Measurements from ENCODE around the gene PPP1R16B. TPM values are rescaled to one million over a fixed set of nuclear protein-coding genes. Genes with fewer than 3 reads are reported as not detected.
A peak's percentile ranks its signal among the peaks of the same experiment; 100 is the strongest.
"Not testable (repeated sequence)": the region's sequence is repeated elsewhere in the genome, so short reads cannot be mapped to it uniquely, and the experiment has no call there.

The PPP1R16B gene
- total RNA-seq, 1 experiment from 2014 or later, result 19.8 TPM

DNA sequence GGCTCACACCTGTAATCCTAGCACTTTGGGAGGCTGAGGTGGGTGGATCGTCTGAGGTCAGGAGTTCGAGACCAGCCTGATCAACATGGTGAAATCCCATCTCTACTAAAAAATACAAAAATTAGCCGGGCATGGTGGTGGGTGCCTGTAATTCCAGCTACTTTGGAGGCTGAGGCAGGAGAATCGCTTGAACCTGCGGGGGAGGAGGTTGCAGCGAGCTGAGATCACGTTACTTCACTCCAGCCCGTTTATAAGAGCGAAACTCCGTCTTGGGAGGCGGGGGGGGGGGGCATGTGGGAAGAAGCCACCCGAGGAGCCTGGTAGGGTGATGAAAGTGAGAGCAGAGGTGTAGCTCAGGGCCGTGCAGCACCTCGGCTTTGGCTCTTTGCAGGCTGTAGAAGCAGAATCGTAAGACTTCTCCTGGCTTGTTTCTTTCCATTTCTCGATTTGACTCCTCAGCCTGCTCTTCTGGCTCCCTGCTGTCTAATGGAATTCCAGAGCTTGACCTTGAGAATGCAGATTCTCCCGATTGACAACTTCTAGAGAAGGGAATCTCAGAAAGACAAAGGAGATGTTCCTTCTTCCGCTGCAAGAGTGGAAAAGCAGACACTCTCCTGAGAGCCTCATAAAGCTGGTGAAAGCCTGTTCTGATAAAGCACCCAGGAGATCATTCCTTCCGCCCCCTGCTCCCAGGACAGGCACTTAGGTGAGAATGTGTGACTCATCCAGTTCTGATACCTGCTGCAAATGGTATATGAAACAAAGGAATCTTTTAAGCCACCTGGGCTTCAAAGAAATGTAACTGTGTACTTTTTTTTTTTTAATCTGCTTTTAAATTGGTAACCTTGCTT lies 26.0 kb upstream of the PPP1R16B start:
- Histone ChIP-seq H3K36me3 (replicated peaks; ENCODE audit: control insufficient read depth, insufficient read depth, low read length) (no peaks in the 10 kb centered on the region; the same call in 1 of the 2 replicates), H3K4me3 (ENCODE audit: insufficient read depth, low read depth, low read length) (no peak overlapping the region; the same call in 1 of the 2 replicates), H3K27me3 (ENCODE audit: control insufficient read depth, insufficient read depth, low read length) (no peaks in the 10 kb centered on the region)
- DNase-seq, result peak; percentile 64

DNA sequence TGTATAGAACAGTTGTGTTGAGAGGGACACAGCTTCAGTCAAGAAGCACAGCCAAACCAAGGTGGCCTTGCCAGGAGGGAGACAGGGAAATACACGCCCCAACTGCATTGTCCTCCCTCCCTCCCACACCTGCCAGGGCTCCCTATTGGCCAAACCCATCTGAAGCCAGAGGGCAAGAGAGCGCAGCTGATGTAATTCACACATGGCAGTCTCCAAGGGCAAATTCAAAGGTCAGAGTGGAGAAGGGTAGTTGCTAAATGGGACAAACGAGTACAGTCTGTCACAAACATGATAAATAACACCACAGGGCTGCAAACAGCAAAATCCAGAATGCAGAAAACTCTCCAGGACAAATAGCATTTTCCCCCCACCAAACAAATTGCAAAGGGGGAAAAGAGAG lies 23.2 kb upstream of the PPP1R16B start:
- Histone ChIP-seq H3K36me3 (replicated peaks; ENCODE audit: control insufficient read depth, insufficient read depth, low read length) (no peaks in the 10 kb centered on the region), H3K4me3 (ENCODE audit: insufficient read depth, low read depth, low read length) (no peak overlapping the region), H3K27me3 (ENCODE audit: control insufficient read depth, insufficient read depth, low read length) (no peaks in the 10 kb centered on the region)
- DNase-seq, result no peak

DNA sequence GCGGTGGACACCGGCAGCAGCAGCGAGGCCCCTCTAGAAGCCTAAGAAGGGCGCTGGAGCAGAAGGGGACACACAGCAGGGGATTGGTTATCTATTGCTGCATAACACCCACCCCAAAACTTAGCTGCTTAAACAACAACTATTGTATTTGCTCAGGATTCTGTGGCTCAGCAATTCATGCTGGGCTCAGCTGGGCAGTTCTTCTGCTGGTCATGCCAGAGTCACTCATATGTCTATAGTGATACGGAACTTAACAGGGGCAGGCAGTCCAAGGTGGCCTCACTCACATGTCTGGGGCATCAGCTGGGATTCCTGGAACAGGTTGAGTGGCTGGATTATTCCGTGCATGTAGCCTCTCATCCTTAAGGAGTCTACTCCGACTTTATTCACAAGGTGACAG lies 17.6 kb upstream of the PPP1R16B start:
- DNase-seq, result no peak
- no peak overlapping the region for H3K4me3 ChIP-seq (ENCODE audit: insufficient read depth, low read depth, low read length)
- no peaks in the 10 kb centered on the region for H3K27me3 ChIP-seq (ENCODE audit: control insufficient read depth, insufficient read depth, low read length)
- H3K36me3 ChIP-seq (replicated peaks; ENCODE audit: control insufficient read depth, insufficient read depth, low read length), result no peaks in the 10 kb centered on the region

DNA sequence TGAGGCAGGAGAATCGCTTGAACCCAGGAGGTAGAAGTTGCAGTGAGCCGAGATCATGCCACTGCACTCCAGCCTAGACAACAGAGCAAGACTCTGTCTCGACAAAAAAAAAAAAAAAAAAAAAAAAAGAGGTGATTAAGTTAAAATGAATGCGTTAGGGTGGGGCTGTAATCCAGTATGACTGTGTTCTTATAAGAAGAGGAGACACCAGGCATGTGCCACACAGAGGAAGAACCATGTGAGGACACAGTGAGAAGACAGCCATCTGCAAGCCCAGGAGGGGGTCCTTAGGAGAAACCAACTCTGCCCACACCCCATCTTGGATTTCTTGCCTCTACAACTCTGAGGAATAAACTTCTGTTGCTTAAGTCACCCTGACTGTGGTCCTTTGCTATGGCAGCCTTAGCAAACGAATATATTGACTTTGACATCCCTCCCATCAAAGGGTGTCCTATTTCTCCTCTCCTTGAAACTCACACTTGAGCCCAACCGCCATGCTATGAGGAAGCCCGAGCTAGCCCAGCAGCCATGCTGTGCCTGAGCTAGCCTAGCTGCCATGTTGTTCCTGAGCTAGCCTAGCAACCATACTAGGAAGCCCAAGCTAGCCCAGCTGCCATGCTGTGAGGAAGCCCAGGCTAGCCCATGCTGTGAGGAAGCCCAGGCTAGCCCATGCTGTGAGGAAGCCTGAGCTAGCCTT lies 15.8 kb upstream of the PPP1R16B start:
- Histone ChIP-seq H3K27me3 (ENCODE audit: control insufficient read depth, insufficient read depth, low read length) (no peaks in the 10 kb centered on the region), H3K36me3 (replicated peaks; ENCODE audit: control insufficient read depth, insufficient read depth, low read length) (no peaks in the 10 kb centered on the region), H3K4me3 (ENCODE audit: insufficient read depth, low read depth, low read length) (no peak overlapping the region)
- no peak for DNase-seq

DNA sequence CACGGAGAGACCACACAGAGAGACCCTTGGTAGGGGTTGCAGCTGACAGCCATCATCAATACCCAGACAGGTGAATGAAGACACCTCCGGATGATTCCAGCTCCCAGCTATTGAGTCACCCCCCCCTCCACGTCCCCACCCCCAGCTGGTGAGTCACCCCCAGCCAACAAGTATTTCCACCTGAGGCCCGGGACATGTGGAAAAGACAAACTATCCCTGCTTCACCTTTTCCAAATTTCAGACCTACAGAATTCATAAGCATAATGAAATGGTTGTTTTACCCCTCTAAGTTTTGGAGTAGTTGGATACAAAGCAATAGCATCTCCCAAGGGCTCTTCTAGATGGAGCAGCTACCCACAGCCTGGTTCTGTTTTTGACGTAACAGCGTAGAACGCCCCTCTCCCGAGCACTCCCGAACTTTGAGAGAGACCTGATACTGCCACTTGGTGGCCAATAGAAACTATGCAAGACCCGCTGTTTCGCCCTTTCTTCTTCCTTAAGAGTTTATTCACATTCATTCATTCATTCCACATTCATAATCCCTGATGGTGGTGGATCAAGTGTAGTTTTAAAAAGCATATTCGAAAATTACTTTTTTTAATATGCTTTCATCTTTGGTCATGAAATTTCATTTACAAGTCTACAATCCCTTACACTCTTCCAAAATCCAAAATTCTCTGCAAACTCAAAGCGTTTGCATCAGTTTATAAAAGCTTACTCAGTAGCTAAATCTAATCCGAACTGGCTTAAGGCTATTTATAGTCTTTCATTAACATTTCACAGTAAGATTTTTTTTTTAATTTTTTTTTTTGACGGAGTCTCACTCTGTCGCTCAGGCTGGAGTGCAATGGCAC lies 15.1 kb upstream of the PPP1R16B start:
- peak; percentile 69 for DNase-seq
- H3K4me3 ChIP-seq (ENCODE audit: insufficient read depth, low read depth, low read length), result no peak overlapping the region
- H3K36me3 ChIP-seq (replicated peaks; ENCODE audit: control insufficient read depth, insufficient read depth, low read length), result no peaks in the 10 kb centered on the region
- no peaks in the 10 kb centered on the region for H3K27me3 ChIP-seq (ENCODE audit: control insufficient read depth, insufficient read depth, low read length)

DNA sequence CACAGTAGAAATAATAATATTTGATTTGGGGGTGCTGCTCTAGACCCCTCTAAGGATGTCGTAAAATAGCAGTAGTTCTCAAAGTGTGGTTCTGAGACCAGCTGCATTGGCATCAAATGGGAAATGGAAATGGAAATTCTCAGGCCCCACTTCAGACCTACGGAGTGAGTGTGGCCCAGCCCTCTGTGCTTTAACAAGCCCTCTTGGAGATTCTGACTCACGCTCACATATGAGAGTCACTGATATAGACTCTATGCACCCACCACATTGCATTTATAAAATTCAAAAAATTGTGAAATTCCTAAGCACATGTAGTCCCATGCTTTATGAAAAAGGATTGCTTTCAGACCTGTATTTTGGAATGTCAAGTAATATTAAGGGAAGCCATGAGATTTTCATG lies 14.2 kb upstream of the PPP1R16B start:
- H3K36me3 ChIP-seq (replicated peaks; ENCODE audit: control insufficient read depth, insufficient read depth, low read length), result no peaks in the 10 kb centered on the region
- no peak overlapping the region for H3K4me3 ChIP-seq (ENCODE audit: insufficient read depth, low read depth, low read length)
- no peaks in the 10 kb centered on the region for H3K27me3 ChIP-seq (ENCODE audit: control insufficient read depth, insufficient read depth, low read length)
- DNase-seq, result no peak

DNA sequence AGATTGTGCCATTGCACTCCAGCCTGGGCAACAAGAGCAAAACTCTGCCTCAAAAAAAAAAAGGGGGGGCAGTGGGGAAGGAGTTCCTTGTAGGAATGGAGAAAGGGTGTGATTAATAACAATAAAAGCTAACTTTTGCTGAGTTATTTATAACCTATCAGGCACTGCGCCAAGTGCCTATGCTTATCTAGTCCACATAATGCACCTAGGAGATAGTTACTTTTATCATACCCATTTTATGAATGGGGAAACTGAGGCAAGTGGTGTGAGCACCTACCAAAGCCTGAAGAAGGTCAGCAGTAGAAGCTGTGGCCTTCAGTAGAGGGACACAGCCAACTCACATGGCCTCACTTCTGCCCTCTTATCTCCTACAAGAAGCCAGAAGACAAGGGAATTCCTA lies 13.6 kb upstream of the PPP1R16B start:
- H3K36me3 ChIP-seq (replicated peaks; ENCODE audit: control insufficient read depth, insufficient read depth, low read length), result no peaks in the 10 kb centered on the region
- H3K27me3 ChIP-seq (ENCODE audit: control insufficient read depth, insufficient read depth, low read length), result no peaks in the 10 kb centered on the region
- no peak for DNase-seq
- H3K4me3 ChIP-seq (ENCODE audit: insufficient read depth, low read depth, low read length), result no peak overlapping the region

DNA sequence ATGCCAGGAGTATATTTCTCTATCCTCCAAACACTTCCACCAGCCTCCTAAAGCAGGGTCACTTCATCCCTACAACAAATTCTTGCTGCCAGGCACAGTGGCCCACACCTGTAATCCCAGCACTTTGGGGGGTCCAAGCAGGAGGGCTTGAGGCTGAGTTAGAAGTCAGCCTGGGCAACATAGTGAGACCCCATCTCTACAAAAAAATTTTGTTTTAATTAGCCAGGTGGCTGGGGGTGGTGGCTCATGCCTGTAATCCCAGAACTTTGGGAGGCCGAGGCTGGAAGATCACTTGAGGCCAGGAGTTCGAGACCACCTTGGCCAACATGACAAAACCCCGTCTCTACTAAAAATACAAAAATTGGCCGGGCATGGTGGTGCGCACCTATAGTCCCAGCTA lies 11.4 kb upstream of the PPP1R16B start:
- DNase-seq; H3K27me3 ChIP-seq (ENCODE audit: control insufficient read depth, insufficient read depth, low read length); H3K4me3 ChIP-seq (ENCODE audit: insufficient read depth, low read depth, low read length); H3K36me3 ChIP-seq (replicated peaks; ENCODE audit: control insufficient read depth, insufficient read depth, low read length): not testable (repeated sequence)

DNA sequence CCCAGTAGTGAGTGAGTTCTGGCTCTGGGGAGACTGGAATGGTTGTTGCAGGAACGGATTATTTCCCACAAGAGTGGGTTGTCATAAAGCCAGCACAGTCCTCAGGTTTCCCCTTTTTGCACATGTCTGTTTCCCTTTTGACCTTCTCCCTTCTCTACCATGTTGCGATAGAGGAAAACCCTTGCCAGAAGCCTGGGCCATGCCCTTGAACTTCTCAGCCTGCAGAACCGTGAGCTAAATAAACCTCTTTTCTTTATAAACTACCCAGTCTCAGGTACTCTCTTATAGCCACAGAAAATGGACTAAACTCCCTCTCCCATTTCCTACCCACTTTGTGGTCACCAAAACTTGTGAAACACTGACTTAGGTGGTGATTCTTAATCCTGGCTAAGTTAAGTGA lies 7.2 kb upstream of the PPP1R16B start:
- H3K36me3 ChIP-seq (replicated peaks; ENCODE audit: control insufficient read depth, insufficient read depth, low read length), result no peaks in the 10 kb centered on the region
- DNase-seq, result no peak
- no peaks in the 10 kb centered on the region for H3K27me3 ChIP-seq (ENCODE audit: control insufficient read depth, insufficient read depth, low read length)
- no peak overlapping the region for H3K4me3 ChIP-seq (ENCODE audit: insufficient read depth, low read depth, low read length)

DNA sequence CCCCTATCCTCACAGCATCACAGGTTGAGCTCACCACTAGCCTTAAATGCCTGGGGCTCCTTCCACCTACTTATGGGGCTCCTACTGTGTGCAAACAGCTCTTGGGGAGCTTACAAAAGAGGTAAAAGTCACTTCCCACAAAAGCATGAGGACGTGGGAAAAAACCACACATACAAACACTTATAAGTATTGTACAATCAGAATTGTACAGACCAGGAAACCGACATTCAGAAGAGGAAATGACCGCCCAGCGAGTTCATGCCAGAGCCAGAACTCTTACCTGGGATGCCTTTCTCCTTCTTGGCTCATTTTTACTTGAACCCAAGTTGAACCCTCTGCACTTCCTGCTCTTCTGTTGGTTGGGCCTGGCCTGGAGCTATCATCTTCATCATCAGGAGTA lies 6.3 kb upstream of the PPP1R16B start:
- DNase-seq, result no peak
- Histone ChIP-seq H3K36me3 (replicated peaks; ENCODE audit: control insufficient read depth, insufficient read depth, low read length) (no peaks in the 10 kb centered on the region), H3K27me3 (ENCODE audit: control insufficient read depth, insufficient read depth, low read length) (no peaks in the 10 kb centered on the region), H3K4me3 (ENCODE audit: insufficient read depth, low read depth, low read length) (no peak overlapping the region)

DNA sequence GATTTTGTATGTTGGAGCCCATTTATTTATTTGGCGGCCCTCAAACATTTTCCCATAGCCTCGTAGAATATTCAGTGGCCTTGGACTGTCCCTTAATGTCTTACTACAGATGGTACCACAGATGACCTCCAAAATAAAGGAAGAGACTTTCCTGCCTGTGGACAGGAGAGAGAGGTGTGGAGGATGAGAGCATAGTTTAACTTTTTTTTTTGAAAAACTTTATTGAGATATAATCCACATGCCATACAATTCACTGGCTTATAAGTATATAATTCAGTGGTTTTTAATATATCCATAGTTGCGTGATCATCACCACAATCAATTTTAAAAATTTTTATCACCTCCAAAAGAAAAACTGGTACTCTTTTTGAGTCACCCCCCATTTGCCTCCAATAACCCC lies 4.6 kb upstream of the PPP1R16B start:
- no peak for DNase-seq

DNA sequence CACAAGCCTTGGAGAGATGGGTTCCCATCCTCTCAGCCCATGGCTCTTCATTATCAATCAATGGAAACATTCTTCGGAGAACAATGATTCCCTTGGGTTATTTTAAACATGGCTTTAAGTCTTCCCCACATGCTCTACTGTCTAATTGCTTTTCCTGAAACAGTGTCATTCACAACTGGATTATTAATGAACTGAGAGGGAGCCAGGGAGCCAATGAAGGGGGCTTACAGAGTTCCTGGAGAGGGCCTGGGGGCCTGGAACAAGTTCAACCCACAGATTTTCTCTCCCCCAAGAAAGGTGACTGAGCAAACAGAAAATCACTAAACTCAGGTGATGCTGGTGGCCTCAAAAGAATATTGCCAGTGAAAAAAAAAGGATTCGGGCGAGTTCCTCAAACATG lies 1.3 kb upstream of the PPP1R16B start:
- Histone ChIP-seq H3K27me3 (ENCODE audit: control insufficient read depth, insufficient read depth, low read length) (peaks cover 3% of the 10 kb centered on the region), H3K4me3 (ENCODE audit: insufficient read depth, low read depth, low read length) (no peak overlapping the region), H3K36me3 (replicated peaks; ENCODE audit: control insufficient read depth, insufficient read depth, low read length) (no peaks in the 10 kb centered on the region)
- no peak for DNase-seq

More for the DNA sequence above, 4.6 kb upstream of the PPP1R16B start:
- H3K4me3 ChIP-seq (ENCODE audit: insufficient read depth, low read depth, low read length), result no peak overlapping the region
- H3K27me3 ChIP-seq (ENCODE audit: control insufficient read depth, insufficient read depth, low read length), result no peaks in the 10 kb centered on the region
- H3K36me3 ChIP-seq (replicated peaks; ENCODE audit: control insufficient read depth, insufficient read depth, low read length), result no peaks in the 10 kb centered on the region

DNA sequence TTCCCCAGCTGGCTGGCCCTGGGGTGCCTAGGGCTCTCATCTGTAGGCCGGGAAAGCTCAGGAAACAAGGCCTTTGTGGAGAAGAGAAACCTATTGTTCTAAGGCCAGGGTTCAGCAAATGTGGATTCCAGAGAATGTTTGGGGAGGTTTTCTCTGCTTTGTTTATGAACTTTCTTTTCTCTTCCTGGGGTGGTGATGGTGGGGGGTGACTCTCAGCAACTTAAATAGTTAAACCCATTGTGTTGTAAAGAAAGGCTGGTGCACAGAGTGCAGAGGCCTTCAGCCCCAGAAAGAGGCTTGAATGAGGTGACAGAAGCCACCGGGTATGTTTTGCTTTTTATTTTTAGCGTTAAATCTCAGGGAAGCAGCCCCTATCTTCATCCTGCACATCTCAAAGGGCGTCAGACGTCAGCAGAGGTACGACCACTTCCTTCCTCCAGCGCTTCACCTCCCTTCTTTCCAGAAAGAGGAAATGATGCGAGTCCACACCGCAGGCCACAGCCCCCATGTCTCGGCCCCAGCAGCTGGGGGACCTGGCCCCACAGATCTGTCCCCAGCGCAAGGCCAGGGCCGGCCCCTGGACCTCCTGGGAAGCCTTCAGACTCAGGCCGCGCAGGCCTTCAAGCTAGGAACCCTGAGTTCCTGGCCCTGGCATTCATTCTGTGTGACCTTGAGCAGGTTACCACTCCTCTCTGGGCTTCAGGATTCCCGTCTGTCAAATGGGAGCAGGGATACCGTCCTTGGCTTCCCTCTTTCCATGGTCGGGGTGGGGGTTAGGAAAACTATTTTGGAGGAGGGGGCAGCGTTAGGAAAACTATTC lies 605 bp upstream of the PPP1R16B start:
- peaks cover 3% of the 10 kb centered on the region for H3K27me3 ChIP-seq (ENCODE audit: control insufficient read depth, insufficient read depth, low read length)
- DNase-seq, result peak; percentile 74
- no peaks in the 10 kb centered on the region for H3K36me3 ChIP-seq (replicated peaks; ENCODE audit: control insufficient read depth, insufficient read depth, low read length)
- H3K4me3 ChIP-seq (ENCODE audit: insufficient read depth, low read depth, low read length), result peak overlapping the region; percentile 80
